ENCODE results near the gene SERPINB12. TPM values are rescaled to one million over a fixed set of nuclear protein-coding genes. Genes with fewer than 3 reads are reported as not detected.

The SERPINB12 gene
- total RNA-seq, 1 experiment from 2014 or later: not detected

DNA sequence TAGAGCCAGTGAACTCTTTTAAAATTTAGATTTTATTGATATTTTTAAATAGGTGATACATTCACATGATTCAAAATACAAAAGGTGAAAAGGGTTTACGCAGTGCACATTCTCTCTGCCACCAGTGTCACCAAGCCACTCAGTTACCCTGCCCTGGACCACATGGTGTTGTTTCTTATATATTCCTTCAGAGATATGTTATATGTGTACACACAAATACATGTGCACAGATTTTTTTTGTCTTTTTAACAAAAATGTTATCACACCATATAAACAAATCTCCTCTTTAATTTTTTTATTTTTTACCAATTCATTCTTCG, 75.7 kb downstream of the SERPINB12 start:
- Histone ChIP-seq H3K27me3 (ENCODE audit: control insufficient read depth, insufficient read depth, low read length) (no peaks in the 10 kb centered on the region), H3K4me3 (ENCODE audit: low read depth in 2 of 2, low read length in 2 of 2) (no peak overlapping the region), H3K9me3 (ENCODE audit: control insufficient read depth, insufficient read depth, low read depth, low read length) (no peaks in the 10 kb centered on the region), H3K36me3 (ENCODE audit: control insufficient read depth, insufficient read depth, low read length) (no peaks in the 10 kb centered on the region), H3K27ac (ENCODE audit: low read length) (no peak overlapping the region), H3K4me1 (ENCODE audit: control insufficient read depth, insufficient read depth, low read length) (no peaks in the 10 kb centered on the region)
- POLR2A ChIA-PET: no interaction called here
- intact Hi-C loops (cut with micrococcal nuclease; ENCODE audit: unreplicated experiment): no loop called here
- TF ChIP-seq POLR2AphosphoS5 (IDR thresholded peaks at IDR 0.05; ENCODE audit: low read depth, low read length) (no peak), TCF7L2 (IDR thresholded peaks at IDR 0.05; ENCODE audit: low read depth, low read length) (no peak), SIN3A (IDR thresholded peaks at IDR 0.05; ENCODE audit: borderline replicate concordance, insufficient read depth, low read depth, low read length) (no peak)
- TF ChIP-seq, protein P1, sequence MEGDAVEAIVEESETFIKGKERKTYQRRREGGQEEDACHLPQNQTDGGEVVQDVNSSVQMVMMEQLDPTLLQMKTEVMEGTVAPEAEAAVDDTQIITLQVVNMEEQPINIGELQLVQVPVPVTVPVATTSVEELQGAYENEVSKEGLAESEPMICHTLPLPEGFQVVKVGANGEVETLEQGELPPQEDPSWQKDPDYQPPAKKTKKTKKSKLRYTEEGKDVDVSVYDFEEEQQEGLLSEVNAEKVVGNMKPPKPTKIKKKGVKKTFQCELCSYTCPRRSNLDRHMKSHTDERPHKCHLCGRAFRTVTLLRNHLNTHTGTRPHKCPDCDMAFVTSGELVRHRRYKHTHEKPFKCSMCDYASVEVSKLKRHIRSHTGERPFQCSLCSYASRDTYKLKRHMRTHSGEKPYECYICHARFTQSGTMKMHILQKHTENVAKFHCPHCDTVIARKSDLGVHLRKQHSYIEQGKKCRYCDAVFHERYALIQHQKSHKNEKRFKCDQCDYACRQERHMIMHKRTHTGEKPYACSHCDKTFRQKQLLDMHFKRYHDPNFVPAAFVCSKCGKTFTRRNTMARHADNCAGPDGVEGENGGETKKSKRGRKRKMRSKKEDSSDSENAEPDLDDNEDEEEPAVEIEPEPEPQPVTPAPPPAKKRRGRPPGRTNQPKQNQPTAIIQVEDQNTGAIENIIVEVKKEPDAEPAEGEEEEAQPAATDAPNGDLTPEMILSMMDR (IDR thresholded peaks at IDR 0.05): no peak
- TF ChIP-seq, protein P2, sequence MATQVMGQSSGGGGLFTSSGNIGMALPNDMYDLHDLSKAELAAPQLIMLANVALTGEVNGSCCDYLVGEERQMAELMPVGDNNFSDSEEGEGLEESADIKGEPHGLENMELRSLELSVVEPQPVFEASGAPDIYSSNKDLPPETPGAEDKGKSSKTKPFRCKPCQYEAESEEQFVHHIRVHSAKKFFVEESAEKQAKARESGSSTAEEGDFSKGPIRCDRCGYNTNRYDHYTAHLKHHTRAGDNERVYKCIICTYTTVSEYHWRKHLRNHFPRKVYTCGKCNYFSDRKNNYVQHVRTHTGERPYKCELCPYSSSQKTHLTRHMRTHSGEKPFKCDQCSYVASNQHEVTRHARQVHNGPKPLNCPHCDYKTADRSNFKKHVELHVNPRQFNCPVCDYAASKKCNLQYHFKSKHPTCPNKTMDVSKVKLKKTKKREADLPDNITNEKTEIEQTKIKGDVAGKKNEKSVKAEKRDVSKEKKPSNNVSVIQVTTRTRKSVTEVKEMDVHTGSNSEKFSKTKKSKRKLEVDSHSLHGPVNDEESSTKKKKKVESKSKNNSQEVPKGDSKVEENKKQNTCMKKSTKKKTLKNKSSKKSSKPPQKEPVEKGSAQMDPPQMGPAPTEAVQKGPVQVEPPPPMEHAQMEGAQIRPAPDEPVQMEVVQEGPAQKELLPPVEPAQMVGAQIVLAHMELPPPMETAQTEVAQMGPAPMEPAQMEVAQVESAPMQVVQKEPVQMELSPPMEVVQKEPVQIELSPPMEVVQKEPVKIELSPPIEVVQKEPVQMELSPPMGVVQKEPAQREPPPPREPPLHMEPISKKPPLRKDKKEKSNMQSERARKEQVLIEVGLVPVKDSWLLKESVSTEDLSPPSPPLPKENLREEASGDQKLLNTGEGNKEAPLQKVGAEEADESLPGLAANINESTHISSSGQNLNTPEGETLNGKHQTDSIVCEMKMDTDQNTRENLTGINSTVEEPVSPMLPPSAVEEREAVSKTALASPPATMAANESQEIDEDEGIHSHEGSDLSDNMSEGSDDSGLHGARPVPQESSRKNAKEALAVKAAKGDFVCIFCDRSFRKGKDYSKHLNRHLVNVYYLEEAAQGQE (IDR thresholded peaks at IDR 0.05; ENCODE audit: insufficient read depth in 1 of 2, low read depth in 2 of 2, low read length in 1 of 2): no peak
- ATAC-seq: no peak
- BruUV-seq (replicated peaks): no TSS peak
- CTCF ChIA-PET: no interaction called here
- in situ Hi-C loops (cut with HindIII; ENCODE audit: low pct_unique_long_range_greater_than_20kb, low sequenced_read_pairs): no loop called here
- DNase-seq (ENCODE audit: low read depth, low spot score): no peak

Other genes starting within 250 kb of the SERPINB12 start
- 0.72 TPM for gene BCL2, start 222.6 kb upstream of the SERPINB12 start, total RNA-seq (2021; ENCODE audit: unreplicated experiment)
- gene KDSR, start 175.2 kb upstream of the SERPINB12 start, total RNA-seq (2021; ENCODE audit: unreplicated experiment): 29.8 TPM
- 44.5 TPM for gene VPS4B, start 119.9 kb upstream of the SERPINB12 start, total RNA-seq (2021; ENCODE audit: unreplicated experiment)
- not detected for gene SERPINB5, start 65.4 kb upstream of the SERPINB12 start, total RNA-seq (2021; ENCODE audit: unreplicated experiment)
- not detected for gene SERPINB13, start 45.0 kb downstream of the SERPINB12 start, total RNA-seq (2021; ENCODE audit: unreplicated experiment)
- gene SERPINB4, start 101.9 kb downstream of the SERPINB12 start, total RNA-seq (2021; ENCODE audit: unreplicated experiment): not detected
- not detected for gene SERPINB3, start 119.5 kb downstream of the SERPINB12 start, total RNA-seq (2021; ENCODE audit: unreplicated experiment)
- gene SERPINB11, start 160.6 kb downstream of the SERPINB12 start, total RNA-seq (2021; ENCODE audit: unreplicated experiment): not detected
- gene SERPINB7, start 233.0 kb downstream of the SERPINB12 start, total RNA-seq (2021; ENCODE audit: unreplicated experiment): not detected